ENCODE data around the gene CCDC190. TPM values are rescaled to one million over a fixed set of nuclear protein-coding genes. Genes with fewer than 3 reads are reported as not detected.
A peak's percentile ranks its signal among the peaks of the same experiment; 100 is the strongest.

Gene CCDC190, protein sequence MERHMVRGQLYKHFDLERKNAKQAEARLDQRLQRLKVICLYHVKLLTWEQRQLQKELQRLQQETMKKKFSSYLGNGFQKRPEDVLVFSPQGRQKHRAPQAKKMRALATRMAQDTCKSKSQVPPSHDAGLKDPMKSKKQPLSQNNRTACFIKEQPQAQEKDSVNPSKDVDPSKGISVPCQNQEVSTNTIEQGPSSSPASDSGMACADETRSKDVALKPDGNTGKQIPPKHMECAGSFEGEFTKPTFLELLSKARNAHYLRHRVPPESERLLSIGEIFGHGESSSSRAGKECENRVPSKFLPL
- total RNA-seq = 0.35 TPM
- long read RNA-seq = 0 reads

DNA sequence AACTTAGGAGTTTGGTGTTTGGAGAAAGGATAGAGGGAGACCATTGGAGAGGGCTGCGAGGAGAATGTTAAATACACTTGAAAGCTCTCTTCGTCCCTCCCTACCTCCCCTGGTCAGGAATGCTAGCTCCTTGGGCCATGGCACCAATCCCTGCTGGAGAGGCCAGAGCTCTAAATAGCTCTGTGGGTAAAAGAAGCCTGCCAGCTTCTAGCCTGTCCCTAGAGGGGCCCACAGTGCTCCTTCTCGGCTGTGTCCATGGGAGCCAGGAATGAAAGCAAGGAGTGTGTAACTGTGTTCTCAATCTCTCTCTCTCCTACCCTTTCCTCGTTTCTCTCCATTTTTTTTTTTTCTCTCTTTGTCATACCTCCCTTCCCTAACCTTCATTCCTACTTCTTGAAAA lies at the start of gene CCDC190:
TSS of gene CCDC190 (minus strand) at position 75 of the 400 bp plus-strand sequence. CDS start 1,529 bp downstream, outside the sequence.
- ATAC-seq = peak; percentile 93
- DNase-seq (ENCODE audit: missing footprints) = no peak
- intact Hi-C loops (cut with DNase I) = no loop called here

DNA sequence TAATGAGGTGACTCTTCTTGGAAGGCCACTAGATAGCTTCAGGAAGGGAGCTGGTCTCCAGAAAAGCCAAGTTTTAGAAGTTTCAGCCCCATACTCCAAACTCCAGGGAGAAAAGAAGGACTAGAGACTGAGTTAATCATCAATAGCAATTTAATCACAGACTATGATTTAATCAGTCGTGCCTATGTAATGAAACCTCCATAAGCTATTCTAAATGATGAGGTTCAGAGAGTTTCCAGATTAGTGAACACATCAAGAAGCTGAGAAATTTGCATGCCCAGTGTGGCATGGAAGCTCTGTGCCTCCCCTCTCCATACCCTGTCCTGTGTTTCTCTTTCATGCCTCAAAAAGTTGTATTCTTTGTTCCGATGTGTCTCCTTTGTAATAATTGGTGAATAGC lies 49.2 kb upstream of the CCDC190 start:
- intact Hi-C loops (cut with DNase I) = no loop called here
- ATAC-seq (no peak), DNase-seq (ENCODE audit: missing footprints) (no peak)

DNA sequence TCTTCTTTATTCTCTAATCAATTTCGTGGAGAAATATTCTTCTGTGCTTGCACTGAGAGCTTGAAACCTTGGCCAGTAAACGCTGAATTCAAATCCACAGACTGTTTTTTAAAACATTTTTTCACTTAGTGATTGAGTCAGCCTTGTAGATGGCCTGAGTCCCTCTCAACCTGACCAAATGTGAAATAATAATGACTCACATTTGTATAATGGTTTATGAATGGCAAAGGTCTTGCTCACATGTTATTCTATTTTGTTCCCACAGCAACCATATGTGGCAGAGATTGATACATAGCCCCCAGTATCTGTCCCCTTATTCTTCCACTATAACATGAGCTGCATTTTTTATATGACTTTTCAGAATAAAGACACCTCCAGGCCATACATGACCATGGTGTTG lies 47.8 kb upstream of the CCDC190 start:
- intact Hi-C loops (cut with DNase I) = no loop called here
- DNase-seq (ENCODE audit: missing footprints) (no peak), ATAC-seq (no peak)

DNA sequence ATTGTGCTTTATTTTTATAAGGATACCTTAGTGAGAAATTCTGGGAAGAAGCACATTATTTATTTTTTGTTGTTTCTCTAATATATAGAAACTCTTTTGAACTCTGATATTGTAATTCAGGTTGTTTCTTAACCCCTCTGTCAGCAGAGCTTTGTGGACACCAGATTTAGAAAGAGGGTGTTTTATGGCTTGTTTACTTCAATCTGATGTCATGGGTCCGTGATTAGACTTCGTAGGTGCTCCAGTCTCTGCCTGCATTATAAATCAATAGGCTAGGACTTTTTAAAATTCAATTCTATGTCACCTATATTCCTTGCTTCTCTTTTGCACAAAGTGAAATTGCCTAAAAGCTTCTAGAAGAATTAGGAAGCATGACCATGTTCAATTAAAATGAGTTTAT lies 47.3 kb upstream of the CCDC190 start:
- no peak for ATAC-seq
- intact Hi-C loops (cut with DNase I) = no loop called here

DNA sequence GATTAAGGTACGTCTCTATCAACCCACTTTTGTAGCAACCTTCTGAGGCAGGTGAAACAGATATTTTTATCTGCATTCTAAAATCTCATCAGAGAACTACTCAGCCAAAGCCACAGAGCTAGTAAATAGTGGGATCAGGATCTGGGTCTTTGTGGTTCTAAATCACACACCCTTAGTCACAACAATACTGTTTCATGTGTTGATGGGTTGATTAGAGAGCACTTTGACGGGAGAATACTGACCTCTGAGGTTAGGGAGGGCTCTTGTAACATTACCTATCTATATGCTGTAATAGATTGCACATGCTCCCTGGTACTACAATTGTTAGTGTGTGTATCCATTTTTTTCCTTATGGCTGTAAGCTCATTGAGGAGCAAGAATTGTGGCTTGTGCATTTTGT lies 45.5 kb upstream of the CCDC190 start:
- intact Hi-C loops (cut with DNase I) = no loop called here
- DNase-seq (ENCODE audit: missing footprints) = no peak
- ATAC-seq = no peak

More for the DNA sequence above, 47.3 kb upstream of the CCDC190 start:
- no peak for DNase-seq (ENCODE audit: missing footprints)

DNA sequence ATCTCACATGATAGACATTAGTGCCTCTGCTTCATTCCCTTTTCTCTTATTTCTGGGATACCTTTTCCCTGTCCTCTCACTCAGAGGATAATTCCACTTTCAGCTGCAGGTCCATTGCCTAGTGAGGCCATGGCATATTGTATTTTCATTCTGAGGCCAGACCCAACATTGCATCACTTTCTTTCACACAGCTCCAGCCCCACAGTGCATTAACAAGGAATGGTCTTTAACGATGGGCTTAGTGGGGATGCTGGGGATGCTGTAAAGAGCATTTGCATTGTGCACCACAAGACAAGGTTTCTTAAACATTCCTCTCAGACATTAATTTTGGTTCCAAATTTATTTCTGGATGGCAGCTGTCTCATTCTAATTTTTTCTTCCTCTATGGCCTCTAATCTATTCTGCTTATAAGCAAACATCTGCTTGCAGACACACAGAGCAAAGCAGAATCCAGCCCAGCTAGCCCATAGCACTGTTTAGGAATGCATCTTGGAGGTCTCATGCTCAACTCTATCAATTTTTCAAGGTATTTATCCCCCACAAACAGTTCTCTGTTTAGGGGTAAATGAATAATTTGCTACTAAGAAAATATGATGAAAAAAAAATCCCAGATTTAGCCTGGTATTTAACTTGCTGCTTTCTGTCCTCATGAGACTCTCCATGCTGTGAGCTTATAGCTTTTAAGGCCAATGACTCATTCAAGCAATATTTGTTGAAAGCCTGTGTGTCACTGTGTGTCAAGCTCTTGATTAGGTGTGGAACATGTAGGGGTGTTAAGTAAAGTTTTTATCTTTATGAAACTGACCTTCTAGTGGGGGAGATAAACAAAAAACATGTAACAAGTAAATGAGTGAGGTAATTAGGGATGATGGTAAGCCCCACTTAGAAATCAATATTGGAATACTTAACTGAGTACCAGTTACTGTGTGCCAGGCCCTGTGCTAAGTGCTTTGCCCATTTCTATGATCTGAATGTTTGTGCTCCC lies 44.5 kb upstream of the CCDC190 start:
- ATAC-seq (no peak), DNase-seq (ENCODE audit: missing footprints) (no peak)
- intact Hi-C loops (cut with DNase I) = no loop called here

DNA sequence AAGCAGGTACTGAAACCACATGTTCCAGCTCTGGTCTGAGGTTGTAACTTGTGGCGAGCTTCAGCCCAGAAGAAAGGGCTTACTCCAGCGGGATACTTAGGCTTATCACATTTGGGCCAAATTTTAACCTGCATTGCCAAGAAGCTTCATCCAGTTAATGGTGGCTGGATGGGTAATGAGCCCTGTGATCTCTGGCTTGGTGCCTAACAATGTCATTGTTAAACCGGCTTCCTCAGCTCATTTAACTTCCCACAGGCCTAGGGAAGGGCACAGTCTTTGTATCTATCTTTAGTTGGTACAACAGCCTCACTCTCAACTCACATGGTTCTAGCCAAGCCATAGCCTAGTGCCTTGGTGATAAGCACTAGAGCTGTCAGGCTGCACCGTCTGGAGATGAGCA lies 43.6 kb upstream of the CCDC190 start:
- DNase-seq (ENCODE audit: missing footprints) (no peak), ATAC-seq (peak; percentile 90)
- intact Hi-C loops (cut with DNase I) = no loop called here

DNA sequence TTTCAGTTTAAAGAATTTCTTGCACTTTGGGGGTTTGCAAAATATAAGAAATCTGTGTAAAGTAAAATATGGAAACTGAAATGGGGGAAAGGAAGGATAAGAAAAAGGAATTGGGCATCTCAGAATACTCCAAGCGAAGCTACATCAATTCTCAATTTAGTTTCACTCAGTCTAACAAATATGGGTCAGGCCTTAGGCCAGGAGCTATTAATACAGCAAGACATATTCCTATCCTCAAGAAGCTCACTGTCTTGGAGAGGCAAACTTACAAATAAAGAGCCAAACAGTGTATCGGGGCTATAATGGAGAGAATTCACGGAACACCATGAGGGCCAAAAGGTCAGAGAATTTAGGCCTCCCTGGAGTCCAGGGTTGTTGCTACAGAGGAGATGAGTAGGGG lies 43.0 kb upstream of the CCDC190 start:
- no peak for DNase-seq (ENCODE audit: missing footprints)
- ATAC-seq = no peak
- intact Hi-C loops (cut with DNase I) = no loop called here

DNA sequence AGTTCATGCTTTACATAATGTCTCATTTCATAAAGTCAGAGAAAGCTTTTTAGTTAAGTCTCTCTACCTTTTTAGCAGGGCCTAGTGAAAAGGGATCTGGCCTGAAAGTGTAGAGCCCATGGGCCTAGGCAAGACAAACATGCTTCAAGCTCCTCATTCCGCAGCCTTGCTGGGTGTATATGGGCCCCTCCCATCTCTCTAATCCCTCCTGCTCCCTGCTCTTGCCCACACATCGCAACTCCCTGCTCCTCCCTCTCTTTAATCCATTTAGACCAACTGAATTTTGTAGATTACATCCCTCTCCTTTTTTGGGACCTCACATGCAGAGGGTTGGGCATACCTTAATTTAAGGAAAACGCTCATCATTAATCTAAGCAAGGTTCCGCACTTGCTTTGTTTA lies 42.3 kb upstream of the CCDC190 start:
- ATAC-seq (no peak), DNase-seq (ENCODE audit: missing footprints) (no peak)
- intact Hi-C loops (cut with DNase I) = no loop called here

DNA sequence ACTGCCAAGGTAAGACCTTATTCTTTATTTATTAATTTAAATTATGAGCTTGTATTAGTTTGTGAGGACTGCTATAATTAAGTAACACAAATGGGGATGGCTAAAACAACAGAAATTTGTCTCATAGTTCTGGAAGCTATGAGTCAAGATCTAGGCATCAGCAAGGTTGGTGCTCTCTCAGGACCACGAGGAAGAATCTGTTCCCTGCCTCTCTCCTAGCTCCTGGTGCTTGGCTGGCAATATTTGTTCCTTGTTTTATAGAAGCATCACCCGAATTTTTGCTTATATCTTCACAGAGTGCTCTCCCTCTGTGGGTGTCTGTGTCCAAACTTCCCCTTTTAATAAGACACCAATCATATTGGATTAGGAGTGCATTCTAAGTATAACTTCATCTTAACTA lies 41.4 kb upstream of the CCDC190 start:
- ATAC-seq (no peak), DNase-seq (ENCODE audit: missing footprints) (no peak)
- intact Hi-C loops (cut with DNase I) = no loop called here

DNA sequence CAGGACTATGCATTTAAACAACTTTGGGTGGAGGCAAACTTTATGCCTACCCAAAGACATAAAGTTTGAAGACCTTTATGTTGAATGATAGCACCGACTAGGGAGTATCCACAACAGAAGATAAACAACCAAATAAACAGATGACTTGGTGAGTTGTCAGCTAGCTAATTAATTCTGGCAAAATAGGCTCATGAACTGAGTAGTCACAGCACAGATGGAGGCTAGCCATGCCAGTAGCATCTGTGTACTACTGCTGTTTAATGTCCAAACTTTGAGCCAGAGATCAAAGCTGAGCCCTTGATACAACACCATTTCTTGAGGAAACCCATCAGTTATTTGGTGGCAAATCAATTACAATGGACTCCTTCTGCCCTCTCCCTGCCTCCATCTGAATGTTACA lies 40.3 kb upstream of the CCDC190 start:
- DNase-seq (ENCODE audit: missing footprints) (no peak), ATAC-seq (no peak)
- intact Hi-C loops (cut with DNase I) = no loop called here

DNA sequence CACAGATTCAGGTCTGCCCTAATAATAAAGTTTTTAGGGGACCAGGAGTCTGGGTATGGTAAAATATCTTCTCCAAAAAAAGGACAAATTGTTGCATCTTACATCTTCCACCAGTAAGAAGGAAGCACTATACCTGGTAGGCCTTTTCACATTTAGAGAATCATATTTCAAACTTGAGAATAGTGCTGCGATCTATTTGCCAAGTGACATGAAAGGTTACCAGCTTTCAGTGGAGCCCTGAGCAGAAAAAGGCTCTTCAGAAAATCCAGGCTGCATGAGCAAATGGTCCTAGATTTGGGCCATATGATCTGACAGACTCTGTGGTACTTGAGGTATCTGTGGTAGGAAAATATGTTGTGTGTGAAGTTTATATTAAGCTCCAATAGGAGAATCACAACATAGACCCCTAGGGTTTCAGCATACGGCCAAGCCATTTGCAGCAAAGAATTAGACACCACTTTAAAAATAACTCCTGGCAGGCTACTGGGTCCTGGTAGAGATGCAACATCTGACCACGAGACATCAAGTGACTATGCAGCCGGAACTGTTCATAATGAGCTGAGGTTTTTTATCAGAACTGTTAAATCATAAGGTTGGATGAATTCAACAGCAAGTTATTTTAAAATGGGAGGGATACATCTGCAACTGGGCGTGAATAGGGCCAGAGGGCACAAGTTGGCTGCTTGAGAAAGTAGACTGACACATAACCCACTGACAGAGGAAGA lies 38.6 kb upstream of the CCDC190 start:
- intact Hi-C loops (cut with DNase I) = no loop called here
- peak; percentile 71 for ATAC-seq
- no peak for DNase-seq (ENCODE audit: missing footprints)

DNA sequence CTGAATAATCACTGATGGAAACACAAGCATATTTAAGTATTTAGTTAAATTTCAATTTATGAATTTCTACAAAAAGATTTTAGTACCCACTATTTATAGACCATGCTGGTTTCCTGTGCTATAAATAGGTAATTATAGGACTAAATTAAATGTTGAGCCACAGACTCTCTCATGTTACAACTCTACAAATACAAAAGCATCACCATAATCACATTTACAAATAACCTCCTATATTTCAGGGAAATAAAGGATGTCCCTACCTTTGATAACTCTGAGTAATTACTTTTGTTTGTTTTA lies 32.6 kb upstream of the CCDC190 start:
- ATAC-seq = no peak
- intact Hi-C loops (cut with DNase I) = no loop called here
- DNase-seq (ENCODE audit: missing footprints) = no peak

DNA sequence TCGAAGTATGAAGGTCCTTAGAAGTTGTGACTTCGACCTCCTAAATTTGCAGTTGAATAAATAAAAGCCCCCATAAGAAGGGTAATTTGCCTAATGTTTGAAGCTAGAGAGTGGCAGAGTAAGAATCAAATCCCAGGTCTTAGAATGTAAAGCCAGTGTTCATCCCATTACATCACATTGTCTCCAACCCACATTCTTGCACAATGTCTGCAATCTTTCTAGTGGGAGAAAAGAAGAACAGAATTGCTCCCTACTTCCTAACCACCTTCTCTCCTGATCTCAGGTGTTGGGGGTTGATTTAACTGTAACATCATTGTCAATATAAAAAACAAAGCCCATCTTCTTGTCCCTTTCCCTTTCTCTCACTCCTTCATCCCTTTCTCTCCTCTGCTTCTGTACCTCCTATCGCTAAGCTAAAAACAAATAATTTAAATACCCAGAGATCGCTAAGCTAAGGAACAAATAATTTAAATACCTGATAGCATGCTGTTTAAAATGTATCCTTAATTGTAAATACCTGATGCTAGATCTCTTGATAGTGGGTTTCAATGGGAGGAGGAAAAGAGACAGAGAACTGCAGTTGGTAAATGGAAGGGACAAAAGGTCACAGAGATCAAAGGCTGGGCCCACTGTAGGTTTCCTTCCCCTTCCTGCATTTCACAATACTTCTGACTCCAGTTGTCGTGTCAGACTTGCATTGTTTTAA lies 32.1 kb upstream of the CCDC190 start:
- DNase-seq (ENCODE audit: missing footprints) (no peak), ATAC-seq (no peak)
- intact Hi-C loops (cut with DNase I) = no loop called here

DNA sequence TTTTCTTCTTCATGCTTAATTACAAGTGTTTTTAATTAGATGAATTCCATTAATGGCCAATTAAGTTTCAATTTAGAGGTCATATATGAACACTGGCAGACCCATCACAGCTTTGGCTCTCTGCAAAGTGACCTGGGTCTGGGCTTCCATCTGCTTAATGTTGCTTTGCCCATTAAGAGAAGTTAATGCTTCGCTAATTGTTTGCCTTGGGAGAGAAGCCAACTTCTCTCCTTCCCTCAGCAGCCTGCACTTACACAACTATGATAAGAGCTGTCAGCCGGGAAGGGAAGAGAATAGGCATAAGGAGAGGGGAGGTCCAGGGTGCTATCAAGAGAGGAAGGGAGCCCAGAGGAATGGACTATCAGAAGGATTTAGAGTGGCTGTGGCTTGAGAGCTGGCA lies 29.0 kb upstream of the CCDC190 start:
- intact Hi-C loops (cut with DNase I) = no loop called here
- no peak for DNase-seq (ENCODE audit: missing footprints)
- peak; percentile 37 for ATAC-seq

DNA sequence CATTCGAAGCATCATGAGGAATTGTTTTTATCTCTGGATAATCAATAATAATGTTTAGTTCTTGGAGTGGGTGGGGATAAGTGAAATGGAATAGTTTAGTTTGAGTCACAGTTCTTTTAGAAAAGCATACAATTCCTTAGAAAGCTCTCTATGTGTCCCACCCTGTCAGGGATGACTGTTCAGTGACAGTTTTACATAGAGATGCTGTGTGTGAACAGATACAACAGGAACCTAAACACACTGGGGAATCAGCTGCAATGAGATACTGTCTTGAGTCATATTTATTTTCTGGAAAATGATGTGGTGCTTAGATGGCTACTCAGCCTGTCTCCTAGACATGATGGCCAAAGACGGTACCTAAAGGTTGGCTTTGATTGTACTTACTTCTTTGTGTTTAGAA lies 25.7 kb upstream of the CCDC190 start:
- ATAC-seq = no peak
- no peak for DNase-seq (ENCODE audit: missing footprints)
- intact Hi-C loops (cut with DNase I) = no loop called here

DNA sequence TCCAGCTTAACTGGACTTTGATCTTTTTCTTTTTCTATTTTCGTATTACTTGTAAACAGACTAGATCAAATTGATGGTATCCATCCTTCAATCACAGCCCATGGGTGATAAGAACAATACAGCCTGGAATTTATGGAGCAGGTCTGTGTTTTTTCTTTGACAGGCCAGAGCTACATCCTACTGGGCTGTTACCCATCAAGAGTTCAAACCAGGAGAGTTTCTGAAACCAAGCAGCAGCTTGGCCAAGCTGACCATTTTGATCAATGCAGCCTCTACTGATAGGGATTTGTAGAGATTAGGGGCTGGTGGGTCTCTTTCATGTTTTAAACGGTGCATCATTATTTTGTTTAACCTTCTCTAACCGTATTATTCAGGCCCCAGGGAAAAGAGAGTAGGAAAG lies 24.3 kb upstream of the CCDC190 start:
- intact Hi-C loops (cut with DNase I) = no loop called here
- ATAC-seq (no peak), DNase-seq (ENCODE audit: missing footprints) (no peak)

DNA sequence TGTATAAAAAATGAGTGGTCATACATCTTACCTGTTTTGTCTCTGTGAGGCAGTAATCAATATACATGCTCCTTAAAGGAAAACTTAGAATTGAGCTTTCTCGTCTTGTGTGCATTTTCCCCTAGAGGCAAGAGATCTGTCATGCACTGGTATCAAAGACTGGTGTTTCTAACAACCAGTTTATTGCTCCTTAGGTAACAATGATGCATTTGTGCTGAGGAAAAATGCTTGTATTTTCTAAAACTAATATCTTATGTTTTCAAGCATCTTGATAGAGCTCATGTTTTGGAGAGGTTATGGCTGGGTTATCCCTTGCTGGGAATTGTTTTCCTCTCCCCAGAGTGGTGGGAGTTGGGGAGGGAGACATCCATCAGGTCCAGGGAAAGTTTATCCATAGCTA lies 23.9 kb upstream of the CCDC190 start:
- intact Hi-C loops (cut with DNase I) = no loop called here

DNA sequence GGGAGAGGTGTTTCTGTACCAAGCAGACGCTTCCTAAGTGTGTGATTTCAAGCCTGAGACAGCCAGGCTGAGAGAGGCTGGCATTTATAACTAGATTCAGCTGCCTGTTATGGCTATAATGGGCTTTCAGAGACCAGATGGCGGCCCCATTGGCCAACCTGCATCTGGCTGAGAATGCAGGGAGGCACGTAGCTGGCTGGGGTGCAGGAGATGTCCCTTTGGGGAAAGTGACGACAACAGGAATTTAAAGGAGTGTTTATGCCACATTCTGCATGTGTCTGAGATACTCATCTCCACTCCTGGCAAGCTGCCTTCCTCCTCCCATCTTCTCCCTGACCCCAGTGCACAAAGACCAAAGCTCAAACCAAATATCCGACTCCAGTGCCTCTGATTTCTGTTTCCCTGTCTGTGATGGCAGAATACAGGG lies 21.3 kb upstream of the CCDC190 start:
- ATAC-seq (no peak), DNase-seq (ENCODE audit: missing footprints) (no peak)
- intact Hi-C loops (cut with DNase I) = no loop called here

More for the DNA sequence above, 23.9 kb upstream of the CCDC190 start:
- ATAC-seq (no peak), DNase-seq (ENCODE audit: missing footprints) (no peak)

All from Right ventricle myocardium inferior (tissue), 1 donor.